HG03196 (cell line): ENCODE results near the gene HOXC4.

Source experiments
- ATAC-seq: cut with Tn5 transposase; IDR thresholded peaks from one replicate; pipeline ENCODE4 v1.9.1; 2021; ENCODE audit not compliant: unreplicated experiment

HOXC4 gene

GRCh38 chr12:54015018-54015931, 38.4 kb upstream of the HOXC4 start:
- ATAC-seq = no peak

- ATAC-seq = no peak
Observed at GRCh38 chr12:54016051-54016450, 37.6 kb upstream of the HOXC4 start.

GRCh38 chr12:54016478-54016964, 37.1 kb upstream of the HOXC4 start:
- ATAC-seq = no peak

- peak; percentile 15 for ATAC-seq
Observed at GRCh38 chr12:54017027-54017788, 36.4 kb upstream of the HOXC4 start.

GRCh38 chr12:54017878-54018467, 35.7 kb upstream of the HOXC4 start:
- peak; percentile 66 for ATAC-seq

GRCh38 chr12:54018468-54018984, 35.1 kb upstream of the HOXC4 start:
- ATAC-seq = no peak

GRCh38 chr12:54019091-54019811, 34.4 kb upstream of the HOXC4 start:
- ATAC-seq = no peak

GRCh38 chr12:54019924-54020590, 33.6 kb upstream of the HOXC4 start:
- no peak for ATAC-seq

GRCh38 chr12:54020591-54021405, 32.8 kb upstream of the HOXC4 start:
- ATAC-seq = no peak

- ATAC-seq = no peak
Observed at GRCh38 chr12:54021432-54022013, 32.1 kb upstream of the HOXC4 start.

GRCh38 chr12:54022960-54023884, 30.4 kb upstream of the HOXC4 start:
- ATAC-seq = no peak

GRCh38 chr12:54024127-54024526, 29.5 kb upstream of the HOXC4 start:
- no peak for ATAC-seq

GRCh38 chr12:54024581-54025305, 28.9 kb upstream of the HOXC4 start:
- no peak for ATAC-seq

- no peak for ATAC-seq
Observed at GRCh38 chr12:54025499-54026405, 27.9 kb upstream of the HOXC4 start.

- no peak for ATAC-seq
Observed at GRCh38 chr12:54026640-54027441, 26.8 kb upstream of the HOXC4 start.
